NCI-H2107 treated with DMSO at 0.1 percent for 48 hours (cell line): ENCODE measurements around the gene HECTD4.

Experiments
- DNase-seq: peaks from one replicate; lab custom pipeline; 2025; ENCODE audit not compliant: unreplicated experiment; lab: John Stamatoyannopoulos, UW

The HECTD4 gene

DNA sequence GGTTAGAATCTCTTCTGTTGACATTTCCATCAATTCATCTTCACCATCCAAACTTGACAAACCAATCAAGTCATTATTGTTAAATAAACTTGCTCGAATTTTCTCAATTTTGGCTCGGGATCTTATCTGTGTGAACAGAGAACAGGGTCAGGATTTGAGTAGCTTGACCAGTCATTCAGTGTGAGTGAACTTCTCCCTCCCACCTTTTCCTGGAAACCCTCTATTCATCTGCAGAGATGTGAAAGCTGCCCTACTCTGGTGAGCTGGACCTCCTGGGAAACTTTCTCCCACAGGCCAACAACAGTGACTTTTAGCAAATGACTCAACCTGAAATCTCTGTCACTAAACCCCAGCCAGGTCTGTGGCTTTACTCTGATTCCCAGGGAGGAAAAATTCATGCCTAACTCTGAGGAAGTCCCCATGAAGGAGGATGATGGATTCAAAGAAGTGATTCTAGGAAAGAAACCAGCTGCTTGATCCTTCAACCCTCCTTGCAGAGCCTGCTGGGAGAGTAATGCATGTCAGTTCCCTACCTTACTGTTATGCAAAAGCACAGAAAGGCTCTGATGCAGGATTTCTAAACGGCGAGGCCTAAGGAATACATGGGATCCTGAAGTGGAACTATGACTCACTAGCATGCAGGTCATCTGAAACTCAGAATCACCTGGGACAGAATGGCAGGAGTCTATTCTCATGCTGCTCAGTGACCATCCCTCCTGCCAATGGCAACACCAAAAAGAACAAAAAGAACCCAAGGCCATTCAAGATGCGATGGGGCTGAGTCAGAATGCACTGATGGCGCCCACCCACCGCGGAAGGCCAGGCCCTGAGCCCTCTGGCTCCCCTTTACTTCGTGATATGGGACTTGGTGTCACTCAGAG is 198.8 kb downstream of the HECTD4 start:
- DNase-seq, result no peak

DNA sequence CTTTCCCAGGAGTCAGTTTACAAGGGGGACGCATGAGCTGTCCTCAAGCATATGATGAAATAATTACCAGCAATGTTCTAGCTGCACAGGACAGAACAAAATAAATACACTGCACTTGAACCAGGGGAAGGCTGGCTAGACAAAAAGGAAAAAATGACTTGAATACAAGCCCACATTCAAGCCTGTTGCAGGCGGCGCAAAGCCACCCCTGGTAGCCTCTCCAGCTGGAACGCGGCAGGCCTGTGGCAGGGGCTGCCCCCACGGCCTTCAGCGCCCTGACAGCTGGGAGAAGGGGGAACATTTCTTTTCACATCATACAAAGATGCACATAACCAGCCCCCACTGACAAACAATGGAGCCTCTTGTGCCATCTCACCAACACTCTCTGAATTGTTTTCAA is 199.7 kb downstream of the HECTD4 start:
- peak; percentile 90 for DNase-seq

DNA sequence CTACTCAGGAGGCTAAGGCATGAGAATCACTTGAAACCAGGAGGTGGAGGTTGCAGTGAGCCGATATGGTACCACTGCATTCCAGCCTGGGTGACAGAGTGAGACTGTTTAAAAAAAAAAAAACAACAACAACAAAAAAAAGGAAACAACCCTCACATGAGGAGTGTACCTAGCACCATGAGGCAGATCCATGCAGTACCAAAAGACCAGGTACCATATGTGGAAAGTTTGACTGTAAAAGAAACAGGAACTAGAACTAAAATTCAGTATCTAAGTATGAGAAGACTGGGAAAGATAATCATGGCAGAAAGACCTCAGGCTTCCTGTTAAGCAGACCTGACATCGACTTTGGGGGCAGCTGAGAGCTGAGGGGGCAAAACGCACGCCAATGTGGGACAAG is 201.8 kb downstream of the HECTD4 start:
- no peak for DNase-seq

DNA sequence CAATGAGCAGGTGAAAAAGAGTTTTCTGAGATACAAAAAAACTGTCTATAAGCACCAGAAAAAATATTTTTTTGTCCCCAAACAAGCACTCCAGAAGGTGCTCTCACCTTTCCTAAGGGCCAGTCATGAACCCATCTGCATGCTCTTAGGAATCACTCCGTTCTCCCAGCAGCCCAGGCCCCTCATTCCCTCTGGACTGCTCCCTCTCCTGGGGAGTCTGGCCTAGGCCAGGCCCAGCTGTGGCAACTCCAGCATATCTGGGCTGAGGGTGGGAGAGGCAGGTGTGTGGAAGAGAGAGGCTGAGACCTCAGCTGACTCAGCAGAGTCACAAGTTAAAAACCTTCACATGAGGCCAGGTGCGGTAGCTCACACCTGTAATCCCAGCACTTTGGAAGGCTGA is 202.3 kb downstream of the HECTD4 start:
- peak; percentile 49 for DNase-seq

DNA sequence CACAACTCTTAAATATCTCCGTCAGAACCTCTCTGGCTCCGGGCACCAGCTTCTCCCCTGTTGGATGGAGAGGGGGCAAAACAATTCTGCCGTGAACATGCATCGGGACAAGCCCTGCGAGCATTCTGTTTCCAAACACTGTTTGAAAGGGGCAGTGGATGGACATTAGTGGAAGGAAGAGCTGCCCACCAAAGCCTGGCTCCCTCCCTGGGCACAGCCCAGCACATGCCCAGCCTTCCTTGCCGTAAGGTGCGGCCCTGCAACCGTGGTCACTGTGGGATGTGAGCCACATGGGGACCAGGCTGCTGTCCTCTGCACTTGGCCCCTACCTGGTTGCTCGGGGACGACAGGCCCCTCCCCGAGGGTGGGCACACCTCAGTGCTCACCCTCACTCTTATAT is 202.9 kb downstream of the HECTD4 start:
- no peak for DNase-seq

DNA sequence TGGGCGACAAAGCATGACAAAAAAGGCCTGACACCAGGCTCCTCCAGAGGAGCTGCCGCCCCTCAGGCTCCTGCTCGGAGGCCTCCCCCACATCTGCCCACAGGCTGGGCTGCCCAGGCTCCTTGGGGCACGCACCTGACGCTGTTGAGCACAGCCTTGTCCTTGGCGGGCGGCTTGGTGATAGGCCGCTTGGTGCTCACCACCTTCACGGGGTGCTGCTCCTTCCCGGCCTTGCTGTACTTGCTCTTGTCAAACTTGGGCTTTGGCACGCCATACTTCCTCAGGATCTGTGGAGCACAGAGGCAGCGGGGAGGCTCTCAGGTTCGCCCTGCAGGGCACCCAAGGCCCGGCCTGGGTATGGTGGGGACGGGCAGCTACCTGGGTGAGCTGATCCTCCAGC is 203.4 kb downstream of the HECTD4 start:
- DNase-seq, result no peak

DNA sequence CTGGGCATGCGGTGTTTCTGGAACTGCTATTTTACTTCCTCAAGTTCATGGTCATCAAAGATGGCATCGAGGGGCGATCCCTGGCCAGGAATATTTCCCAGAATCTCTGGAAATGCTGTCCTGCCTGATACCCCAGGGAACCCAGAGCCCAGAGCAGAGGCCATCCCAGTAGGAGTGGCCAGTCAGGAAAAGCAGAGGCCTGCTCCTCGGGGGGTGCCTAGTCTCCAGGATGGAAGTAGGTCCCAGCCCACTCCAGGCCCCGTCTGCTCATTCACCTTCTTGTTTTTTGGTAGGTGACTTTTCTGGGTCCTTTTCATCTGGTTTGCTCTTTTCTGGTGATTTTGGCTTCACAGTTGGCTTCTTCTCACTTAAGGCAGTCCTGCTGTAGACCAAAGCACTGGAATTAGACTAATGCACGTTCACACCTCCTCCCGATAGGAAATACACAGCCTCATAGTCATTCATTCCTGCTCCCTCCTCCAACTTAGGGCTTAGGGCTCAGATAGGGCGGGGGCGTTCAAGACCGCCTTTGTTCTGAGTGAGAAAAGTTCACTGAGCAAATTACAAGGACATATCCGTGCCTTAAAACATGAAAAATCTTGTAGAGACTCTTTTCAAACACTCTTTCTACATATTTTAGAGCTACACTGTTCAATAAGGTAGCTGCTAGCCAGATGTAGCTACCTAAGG is 205.8 kb downstream of the HECTD4 start:
- no peak for DNase-seq

DNA sequence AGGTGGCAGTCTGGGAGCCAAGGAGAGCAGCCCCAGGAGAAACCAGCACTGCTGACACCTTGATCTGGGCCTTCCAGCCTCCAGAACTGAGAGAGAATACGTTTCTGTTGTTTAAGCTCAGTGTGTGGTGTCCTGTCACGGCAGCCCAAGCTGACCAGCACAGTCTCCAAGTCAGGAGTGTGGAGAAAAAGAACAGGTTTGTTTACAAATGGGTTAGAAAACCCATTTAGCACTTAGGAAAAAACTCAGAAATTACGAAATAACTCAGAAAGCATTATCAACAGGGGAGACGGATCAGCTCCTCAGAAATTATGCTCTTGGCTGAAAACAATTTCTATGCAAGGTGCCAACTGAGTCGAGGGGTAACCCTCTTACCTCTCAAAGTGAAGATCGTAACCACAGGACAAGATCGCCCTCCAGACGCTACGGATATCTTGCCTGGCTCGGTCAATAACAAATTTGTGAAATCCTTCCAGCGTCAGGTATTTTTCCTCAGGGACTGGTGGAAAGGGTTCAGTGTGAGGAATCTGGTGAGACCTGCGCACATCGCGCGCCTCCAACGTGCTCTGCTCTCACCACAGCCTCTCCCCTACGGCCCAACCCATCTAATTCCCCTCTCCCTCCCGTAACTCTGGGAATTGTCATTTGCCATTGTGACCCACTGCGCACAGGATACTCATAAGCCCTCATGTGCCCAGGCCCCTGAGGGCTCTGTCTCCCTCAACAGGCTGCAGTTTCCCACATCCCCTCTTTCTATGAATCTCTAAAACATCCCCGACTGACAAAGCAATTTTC is 206.7 kb downstream of the HECTD4 start:
- DNase-seq, result no peak

DNA sequence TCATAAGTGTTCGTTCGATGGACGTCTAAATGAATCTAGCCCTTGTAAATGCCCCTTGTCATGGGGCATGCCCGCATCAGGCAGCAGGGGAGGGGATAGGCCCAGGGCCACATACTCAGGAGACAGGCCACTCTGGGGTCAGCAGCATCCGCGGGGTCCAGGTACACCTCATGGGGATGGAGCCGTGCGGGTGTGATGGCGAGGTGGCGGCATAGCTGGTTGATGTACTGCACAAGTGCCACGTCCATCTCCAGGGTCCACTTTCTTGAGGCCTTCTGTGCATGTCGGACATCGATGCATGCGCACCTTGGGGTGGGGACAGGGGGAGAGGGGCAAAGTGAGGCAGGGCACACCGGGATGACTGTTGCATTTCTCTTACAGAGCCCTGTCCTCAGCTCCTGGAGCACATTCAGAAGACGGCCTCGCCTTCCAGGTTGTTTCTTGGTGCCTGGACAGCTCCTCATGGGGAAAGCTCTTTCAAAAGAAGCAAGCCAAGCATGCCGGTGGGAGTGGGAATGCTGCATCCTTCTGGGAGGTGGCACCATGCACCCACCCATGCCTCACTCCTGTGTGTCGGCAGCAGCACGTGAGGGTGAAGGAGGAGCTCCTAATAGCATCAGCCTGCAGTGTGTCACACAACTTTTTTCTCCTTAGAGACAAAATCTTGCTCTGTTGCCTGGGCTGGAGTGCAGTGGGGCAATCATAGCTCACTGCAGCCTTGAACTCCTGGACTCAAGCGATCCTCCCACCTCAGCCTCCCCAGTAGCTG is 209.5 kb downstream of the HECTD4 start:
- DNase-seq, result no peak

DNA sequence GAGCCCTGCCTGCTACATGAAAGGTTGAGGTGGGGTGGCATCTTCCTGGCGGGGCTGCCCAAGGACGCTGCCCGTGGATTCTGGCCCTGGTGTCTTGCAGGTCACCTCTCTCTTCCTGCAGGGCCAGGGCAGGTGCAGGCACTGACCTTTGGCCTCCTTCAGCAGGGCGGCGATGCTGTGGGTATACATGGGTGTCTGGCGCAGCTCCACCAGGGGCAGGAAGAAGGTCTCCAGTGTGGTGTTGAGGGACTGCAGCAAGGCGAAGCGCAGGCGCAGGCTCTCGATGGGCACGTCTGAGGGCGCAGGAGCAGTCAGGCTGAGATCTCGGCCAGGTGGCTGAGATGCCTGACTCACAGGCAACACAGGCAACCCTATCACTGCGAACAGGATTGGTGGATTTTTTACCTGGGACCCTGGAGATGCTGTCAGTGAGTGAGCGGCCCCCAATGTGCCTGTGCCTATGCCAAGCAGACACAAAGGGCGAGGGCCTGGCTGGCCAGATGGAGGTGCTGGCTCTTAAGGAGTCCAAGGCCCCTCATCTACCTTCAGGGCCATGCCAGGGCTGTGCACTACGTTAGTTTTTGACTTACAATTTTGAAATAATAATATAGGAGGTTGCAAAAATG is 211.1 kb downstream of the HECTD4 start:
- no peak for DNase-seq

DNA sequence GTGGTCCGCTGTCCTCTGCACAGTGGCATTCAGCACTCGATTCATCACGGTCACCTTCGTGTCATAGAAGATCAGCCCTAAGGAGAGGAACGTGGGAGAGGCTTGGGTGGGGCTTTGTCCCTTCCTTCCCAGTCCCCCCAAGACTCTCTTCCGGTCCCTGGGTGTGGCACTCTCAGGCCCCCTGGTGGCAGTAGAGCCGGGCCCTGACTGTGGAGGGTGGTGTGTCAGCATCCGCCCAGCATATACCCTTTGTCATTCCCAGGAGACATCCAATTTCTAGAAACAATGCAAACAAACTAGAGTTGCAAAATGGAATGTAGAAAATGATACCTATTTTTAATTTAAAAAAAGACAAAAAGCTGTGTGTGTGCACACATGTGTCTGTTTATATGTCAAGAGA is 211.9 kb downstream of the HECTD4 start:
- DNase-seq, result no peak

DNA sequence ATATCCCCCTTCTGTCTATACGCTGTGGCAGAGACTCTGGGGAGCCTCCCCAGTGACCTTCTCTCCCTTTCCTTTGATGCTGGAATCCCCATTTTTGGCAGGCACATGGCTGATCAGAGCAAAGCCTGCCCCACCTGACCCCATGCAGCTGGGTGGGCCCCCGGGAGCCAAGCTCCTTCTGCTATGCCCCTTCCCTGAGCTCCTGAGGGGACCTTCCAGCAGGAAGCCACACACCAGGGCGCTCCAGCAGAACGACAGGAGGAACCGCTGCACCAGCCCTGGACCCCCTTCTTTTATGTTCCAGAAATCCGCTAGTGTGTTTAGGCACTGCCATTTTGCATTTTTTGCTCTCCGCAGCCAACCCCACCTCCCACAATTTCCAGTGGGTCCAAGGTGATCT is 212.3 kb downstream of the HECTD4 start:
- DNase-seq, result no peak

DNA sequence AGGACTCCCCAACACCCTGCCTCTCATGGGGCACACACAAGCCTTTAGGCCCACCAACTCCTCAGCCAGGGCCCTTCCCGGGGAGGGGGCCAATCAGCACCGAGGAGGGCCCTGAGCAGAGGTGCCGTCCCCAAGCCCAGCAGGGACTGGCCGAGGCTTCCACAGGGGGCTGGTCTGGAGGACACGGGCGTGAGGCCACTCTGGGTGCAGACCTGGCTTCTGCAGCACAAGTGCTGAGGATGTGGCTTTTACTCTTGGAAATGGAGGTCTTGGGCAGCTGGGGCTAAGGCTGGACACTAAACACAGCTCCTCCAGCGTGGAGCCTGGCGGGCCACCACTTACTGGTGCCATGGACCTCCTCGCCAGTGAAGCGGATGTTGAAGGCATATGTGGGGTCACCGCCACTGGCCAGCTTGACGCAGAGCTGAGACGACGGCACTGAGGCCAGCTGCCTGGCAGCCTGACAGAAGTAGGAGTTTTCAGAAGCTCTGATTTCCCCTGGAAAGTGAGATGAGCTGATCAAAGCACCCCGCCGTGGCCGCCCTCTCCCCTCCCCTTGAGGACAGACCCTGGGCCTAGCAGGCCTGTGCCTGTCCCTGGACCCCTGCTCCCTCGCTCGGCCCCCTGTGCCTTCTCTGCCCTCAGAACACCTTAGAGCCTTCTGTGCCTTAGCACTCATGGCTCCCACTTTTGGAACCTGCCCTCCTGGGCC is 212.9 kb downstream of the HECTD4 start:
- DNase-seq, result no peak

DNA sequence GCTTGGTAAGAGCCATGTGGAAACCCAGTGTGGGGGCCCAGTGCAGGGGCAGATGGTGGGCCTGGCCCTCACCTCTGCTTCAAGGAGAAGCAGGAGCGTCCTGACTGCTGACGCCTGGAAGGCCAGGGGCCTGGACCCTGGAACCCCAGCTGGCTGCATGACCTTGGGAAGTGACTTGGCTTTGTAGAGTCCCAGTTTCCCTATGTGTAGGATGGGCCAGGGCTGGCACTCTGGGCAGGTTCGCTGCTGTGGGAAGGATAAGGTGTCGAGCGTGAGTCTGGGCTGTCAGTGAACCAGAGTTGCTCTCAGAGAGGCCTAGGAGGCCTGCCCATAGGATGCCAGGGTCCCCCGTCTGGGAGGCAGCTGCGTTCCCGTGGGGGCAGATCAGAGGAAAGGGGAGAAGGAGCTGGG is 213.7 kb downstream of the HECTD4 start:
- no peak for DNase-seq

DNA sequence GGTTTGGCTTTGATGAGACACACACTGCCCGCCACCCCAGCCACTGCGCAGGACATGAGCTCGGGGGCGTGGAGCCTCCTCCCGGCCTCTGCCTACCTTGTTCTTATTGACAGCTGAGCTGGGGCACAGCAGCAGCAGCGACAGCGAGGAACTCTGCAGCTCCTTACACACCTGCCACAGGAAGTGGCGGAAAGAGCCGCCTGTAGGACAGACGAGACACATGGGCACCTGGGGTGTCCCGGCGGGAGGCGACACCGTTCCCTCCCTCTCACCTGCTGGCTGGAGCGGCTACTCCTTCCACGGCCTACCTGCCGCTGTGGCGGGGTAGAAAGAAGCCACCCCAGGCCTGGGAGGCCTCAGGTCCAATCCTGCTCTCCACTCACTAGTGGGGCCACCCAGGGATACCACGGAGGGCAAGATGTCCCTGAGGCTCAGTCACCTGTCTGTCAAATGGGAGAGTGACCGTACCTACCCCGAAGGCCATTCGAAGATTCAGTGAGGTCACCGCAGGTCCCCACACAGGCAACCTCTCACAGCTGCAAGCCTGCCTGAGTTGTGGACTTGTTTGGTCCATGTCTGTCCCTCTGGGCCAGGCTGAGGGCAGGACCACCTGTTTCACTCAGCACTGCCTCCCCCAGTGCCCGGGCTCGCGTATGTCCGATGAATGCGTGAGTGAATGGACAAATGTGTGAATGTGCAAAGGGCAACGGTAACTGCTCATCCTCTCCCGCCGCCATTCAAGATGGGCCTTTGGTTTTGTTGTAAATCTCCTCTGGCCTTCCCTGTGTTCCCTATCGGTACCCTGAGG is 214.3 kb downstream of the HECTD4 start:
- DNase-seq, result peak; percentile 74

DNA sequence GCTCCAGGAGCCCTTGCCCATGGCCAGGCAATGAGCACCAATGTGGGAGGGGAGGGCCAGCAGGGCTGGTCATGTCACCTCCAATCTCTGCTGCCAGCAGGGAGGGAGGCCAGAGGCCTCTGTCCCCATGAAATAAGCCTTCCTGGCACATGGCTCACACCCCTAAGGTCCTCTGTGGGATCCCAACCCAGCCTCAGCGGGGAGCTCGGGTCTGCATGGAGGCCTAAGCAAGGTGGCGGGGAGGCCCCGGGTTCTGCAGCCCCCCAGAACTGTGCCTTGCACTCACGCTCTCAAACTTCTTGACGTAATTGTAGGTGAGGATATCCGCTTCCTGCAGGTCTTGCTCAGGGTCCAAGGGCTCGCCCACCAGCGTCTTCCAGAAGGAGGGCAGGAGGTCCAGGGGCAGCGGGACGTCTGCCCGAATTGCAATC is 215.2 kb downstream of the HECTD4 start:
- DNase-seq, result no peak

DNA sequence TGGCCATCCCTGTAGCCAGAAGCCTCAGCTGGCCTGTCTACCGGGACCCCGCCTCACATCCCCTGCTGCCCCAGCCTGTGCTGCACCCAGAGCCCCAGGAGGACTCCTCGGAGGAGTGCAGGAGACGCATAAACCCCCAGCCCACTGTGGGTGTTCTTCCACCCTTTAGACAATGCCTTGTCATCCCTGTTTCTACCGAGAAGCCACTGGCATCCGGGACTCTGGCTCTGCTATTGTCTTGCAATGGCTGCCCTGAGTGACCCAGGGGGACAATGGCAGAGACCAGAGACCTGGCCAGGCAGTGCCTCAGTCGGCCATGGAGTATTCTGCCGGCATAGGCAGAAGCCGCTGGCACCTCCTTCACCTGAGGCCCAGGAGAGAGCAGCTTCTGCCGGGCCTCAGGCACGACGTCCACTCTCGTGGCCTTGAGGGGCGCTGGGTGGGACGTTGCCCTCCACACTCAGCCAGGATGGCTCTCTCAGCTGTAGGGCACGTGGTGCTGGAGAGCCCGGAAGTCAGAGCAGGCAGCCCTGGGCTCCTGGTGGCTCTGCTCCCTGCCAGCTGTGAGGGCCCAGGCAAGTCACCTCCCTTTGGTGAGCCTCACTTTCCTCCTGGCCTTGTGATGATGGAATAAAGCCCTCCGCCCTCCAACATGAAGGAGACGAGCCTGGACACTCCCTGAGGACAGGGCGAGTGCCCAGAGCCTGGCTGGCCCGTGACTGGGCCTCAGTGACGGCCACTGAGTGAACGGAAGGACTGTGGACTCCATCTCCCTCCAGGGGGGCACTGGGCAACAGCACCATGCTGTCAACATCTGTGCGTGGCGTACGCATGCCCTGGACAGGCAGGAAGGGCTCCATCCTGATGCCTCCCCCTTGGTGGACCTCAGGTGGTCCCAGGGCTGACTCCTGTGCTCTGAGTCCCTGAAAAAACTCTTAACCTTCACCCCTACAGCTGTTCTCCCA is 215.9 kb downstream of the HECTD4 start:
- no peak for DNase-seq

DNA sequence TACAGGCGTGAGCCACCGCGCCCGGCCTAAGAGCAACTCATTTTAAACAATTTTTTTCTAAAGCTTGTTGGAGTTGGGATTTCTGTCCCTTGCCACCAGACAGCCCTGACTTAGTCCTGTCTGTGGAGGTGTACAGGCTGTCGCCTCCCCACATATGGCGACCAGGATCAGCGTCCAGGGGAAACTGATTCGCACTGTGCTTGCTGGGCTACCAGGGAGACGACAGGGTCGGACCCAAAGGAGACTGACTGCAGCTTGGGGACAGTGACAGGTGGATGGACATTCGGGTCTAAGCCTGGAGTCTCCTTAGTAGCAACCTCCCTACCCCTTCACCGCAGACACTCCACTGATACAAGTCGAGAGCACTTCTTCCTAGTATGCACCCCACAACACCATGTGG is 216.6 kb downstream of the HECTD4 start:
- no peak for DNase-seq
